ENCODE results near the gene CLPTM1.

The CLPTM1 gene

GRCh38 chr19:45010306-45010705, 55.1 kb downstream of the CLPTM1 start:
- DNase-seq (ENCODE audit: low spot score) = no peak

- no peak for DNase-seq (ENCODE audit: low spot score)
Observed at GRCh38 chr19:45011959-45012358, 56.8 kb downstream of the CLPTM1 start.

- DNase-seq (ENCODE audit: low spot score) = peak; percentile 80
Observed at GRCh38 chr19:45016388-45017314, 61.5 kb downstream of the CLPTM1 start.

DNA sequence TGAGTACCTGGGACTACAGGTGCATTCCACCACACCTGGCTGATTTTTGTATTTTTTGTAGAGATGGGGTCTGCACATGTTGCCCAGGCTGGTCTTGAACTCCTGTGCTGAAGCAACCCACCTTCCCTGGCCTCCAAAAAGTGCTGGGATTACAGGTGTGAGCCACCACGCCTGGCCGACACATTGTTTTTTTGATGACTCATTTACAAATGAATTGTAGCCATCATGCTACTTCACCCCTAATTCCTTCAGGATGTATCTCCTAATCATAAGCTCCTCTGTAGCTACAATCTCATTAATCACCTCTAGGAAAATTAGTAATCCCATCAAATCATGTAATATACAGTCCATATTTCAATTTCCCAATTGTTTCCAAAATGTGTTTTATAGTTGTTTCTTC, 64.0 kb downstream of the CLPTM1 start:
- no peak for DNase-seq (ENCODE audit: low spot score)

DNA sequence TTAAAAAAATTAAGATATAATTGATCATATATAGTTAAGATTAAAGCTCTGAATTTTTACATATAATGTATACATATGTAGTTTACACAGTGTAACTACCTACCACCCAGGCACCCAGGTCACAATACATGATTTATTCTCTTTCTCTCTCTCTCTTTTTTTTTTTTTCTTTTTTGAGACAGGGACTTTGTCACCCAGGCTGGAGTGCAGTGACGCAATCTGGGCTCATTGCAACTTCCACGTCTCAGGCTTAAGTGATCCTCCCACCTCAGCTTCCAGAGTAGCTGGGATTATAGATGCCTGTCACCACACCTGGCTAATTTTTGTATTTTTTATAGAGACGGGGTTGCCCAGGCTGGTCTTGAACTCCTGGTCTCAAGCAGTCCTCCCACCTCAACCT, 64.9 kb downstream of the CLPTM1 start:
- no peak for DNase-seq (ENCODE audit: low spot score)

DNA sequence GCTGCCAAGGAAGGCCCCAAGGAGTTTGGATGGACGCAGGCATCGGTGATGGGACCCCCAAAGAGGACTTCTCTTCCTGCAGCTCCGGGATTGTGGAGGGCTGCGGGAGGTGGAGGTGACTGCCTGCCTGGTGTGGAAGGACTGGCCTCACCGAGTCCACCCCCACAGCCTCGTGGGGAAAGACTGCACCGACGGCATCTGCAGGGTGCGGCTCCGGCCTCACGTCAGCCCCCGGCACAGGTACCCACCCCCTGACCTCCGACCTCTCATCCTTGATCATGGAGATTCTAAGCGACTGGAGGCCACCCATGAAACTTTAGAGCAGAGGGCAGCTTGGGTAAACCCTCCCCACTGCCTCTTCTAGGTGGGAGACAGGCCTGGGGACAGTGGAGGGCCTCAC, 66.8 kb downstream of the CLPTM1 start:
- no peak for DNase-seq (ENCODE audit: low spot score)

- DNase-seq (ENCODE audit: low spot score) = no peak
Observed at GRCh38 chr19:45023048-45023447, 67.9 kb downstream of the CLPTM1 start.

DNA sequence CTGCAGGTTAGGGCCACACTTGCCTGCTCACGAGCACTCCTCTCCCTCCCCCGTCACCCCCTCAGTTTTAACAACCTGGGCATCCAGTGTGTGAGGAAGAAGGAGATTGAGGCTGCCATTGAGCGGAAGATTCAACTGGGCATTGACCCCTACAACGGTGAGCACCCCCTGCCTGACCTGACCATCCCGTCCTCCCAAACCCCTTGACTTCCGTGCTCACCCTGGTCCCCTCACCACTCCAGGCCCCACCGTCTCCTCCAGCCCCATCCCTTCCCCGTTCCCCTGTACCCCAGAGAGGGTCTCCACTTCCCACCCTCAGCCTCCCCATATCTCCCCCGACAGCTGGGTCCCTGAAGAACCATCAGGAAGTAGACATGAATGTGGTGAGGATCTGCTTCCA, 70.1 kb downstream of the CLPTM1 start:
- no peak for DNase-seq (ENCODE audit: low spot score)

GRCh38 chr19:45027371-45027770, 72.2 kb downstream of the CLPTM1 start:
- DNase-seq (ENCODE audit: low spot score) = no peak

- no peak for DNase-seq (ENCODE audit: low spot score)
Observed at GRCh38 chr19:45030825-45031224, 75.6 kb downstream of the CLPTM1 start.

DNA sequence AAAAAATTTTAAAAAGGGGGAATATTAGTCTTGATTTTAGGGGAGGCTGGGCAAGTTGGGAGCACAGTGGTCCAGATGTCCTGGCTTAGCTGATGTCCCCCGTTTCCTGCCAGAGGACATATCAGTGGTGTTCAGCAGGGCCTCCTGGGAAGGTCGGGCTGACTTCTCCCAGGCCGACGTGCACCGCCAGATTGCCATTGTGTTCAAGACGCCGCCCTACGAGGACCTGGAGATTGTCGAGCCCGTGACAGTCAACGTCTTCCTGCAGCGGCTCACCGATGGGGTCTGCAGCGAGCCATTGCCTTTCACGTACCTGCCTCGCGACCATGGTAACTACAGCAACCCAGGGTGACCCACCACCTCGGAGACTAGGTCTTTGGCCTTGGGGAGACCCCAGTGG, 77.2 kb downstream of the CLPTM1 start:
- DNase-seq (ENCODE audit: low spot score) = no peak

DNA sequence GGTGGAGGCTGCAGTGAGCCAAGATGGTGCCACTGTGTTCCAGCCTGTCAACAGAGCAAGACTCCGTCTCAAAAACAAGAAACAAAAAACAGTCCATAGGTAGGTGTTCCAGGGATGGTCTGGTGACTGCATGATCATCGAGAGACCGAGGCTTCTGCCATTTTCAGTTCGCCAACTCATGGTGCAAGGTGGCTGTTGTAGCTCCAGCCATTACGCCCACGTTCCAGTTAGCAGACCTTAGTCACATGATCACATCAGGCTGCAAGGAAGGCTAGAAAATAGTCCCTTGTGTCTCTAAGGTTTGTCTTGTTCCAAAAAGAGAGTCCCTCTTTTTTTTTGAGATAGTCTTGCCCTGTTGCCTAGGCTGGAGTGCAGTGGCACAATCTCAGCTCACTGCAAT, 80.6 kb downstream of the CLPTM1 start:
- no peak for DNase-seq (ENCODE audit: low spot score)

- no peak for DNase-seq (ENCODE audit: low spot score)
Observed at GRCh38 chr19:45037393-45038169, 82.4 kb downstream of the CLPTM1 start.

GRCh38 chr19:45038931-45039893, 84.0 kb downstream of the CLPTM1 start, which contains the start of gene CLASRP:
TSS of gene CLASRP (plus strand) at chr19:45039045. CDS start at chr19:45040213, 1,168 bp downstream.
- peak; percentile 94 for DNase-seq (ENCODE audit: low spot score)

DNA sequence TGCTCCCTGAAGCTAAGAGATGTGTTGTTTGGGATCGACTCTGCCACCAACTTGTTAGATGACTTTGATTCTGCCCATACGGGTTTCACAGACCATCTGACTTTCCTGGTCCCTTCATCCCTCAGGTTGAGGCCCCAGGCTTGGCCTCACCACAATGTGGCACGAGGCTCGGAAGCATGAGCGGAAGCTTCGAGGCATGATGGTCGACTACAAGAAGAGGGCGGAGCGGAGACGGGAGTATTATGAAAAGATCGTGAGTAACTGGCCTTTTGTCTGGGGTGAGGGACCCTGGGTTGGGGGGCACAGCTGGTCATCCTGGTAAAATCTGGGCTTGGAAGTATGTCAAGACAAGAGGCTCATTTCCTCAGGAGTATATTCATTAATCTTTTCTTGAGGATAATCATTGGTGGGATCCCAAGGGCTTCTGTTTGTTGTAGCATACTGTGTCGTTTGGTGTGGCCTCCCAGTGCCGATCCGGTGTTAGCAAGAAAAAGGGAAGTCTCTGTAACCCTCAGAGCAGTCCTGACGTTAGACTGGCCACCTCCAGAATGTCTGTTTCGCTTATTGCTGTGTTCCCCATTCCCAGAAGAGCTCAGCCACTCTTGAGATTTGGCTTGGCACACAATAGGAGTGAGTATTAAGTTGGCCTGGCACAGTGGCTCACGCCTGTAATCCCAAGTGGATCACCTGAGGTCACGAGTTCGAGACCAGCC, 85.0 kb downstream of the CLPTM1 start:
- DNase-seq (ENCODE audit: low spot score) = peak; percentile 35

DNA sequence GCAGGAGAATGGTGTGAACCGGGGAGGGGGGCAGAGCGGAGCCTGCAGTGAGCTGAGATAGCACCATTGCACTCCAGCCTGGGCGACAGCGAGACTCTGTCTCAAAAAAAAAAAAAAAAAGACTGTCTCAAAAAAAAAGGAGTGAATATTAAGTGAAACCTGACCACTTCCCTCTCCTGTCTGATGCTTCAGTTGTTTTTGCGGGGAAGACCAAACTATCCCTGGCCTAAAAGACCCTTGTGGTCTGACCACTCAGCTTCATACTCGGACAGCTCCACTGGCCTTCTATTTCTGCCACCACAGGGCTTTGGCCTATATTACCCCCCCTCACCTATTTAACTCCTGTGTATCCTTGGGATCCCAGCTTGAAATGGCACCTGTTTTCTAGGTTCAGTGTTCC, 85.9 kb downstream of the CLPTM1 start:
- no peak for DNase-seq (ENCODE audit: low spot score)
